Activated T-helper 1 cell treated with anti-CD3 and anti-CD28 coated beads, Interleukin-12 subunit alpha, Interleukin-12 subunit beta, Interleukin-2, Interleukin-4 antibody, amounts not matched to agents 30 ng/mL and 10 ng/mL and 1 ng/mL, durations not matched to agents 14 hours and 24 hours and 36 hours (primary cell): ENCODE measurements around the gene ABHD12B. TPM values are rescaled to one million over a fixed set of nuclear protein-coding genes. Genes with fewer than 3 reads are reported as not detected.

Source experiments
- DNase-seq: peaks from one replicate; pipeline ENCODE4 v3.0.0; 2021; ENCODE audit warnings: low spot score
- H3K27ac Mint-ChIP-seq: one replicate; pipeline ENCODE4 v1.8.0; 2021; ENCODE audit warnings: mild to moderate bottlenecking, mixed read lengths
- H3K27me3 Mint-ChIP-seq: one replicate; pipeline ENCODE4 v1.8.0; 2022; ENCODE audit warnings: mild to moderate bottlenecking, moderate library complexity, mixed read lengths; ENCODE audit not compliant: insufficient read depth
- H3K36me3 Mint-ChIP-seq: one replicate; pipeline ENCODE4 v1.8.0; 2021; ENCODE audit warnings: low read depth, mixed read lengths
- H3K4me1 Mint-ChIP-seq: one replicate; pipeline ENCODE4 v1.8.0; 2021; ENCODE audit warnings: low read depth, mixed read lengths
- H3K4me3 Mint-ChIP-seq: one replicate; pipeline ENCODE4 v1.8.0; 2021; ENCODE audit warnings: mild to moderate bottlenecking, moderate library complexity, mixed read lengths
- H3K9me3 Mint-ChIP-seq: one replicate; pipeline ENCODE4 v1.8.0; 2021; ENCODE audit warnings: mixed read lengths
- intact Hi-C: fragments of 100-400 bp; cut with micrococcal nuclease; formaldehyde crosslinking; loops from one replicate; pipeline ENCODE4 v1.15.1; 2024
- total RNA-seq: library from RNA; stranded (reverse); gene quantifications from 2 replicates; pipeline ENCODE4 v1.2.3, GENCODE V29; 2022

The ABHD12B gene
- total RNA-seq, 1 donor from 2014 or later = not detected

DNA sequence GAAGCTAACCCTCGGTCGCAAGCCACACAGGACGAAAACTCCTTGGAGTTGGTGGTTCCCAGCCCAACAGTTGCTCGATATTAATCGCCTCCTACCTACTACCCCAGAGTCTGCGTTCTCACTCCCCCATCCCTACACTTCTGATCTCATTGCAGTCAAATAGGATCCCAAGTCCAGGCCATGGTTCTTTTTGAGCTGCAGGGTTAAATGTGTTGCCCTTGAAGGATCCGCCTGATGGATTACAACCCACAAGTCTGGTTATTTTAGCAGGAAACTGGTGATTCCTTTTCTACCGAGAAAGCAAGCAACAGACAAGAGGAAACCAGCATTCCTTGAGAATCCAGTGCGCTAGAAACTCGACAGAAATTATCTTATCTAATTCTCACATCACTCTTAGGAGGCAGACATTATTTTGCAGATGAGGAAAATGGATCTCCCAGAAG is 40.1 kb upstream of the ABHD12B start:
- H3K4me3 Mint-ChIP-seq = peak overlapping the region; percentile 93
- H3K36me3 Mint-ChIP-seq = peaks cover 21% of the 10 kb centered on the region
- H3K9me3 Mint-ChIP-seq = no peaks in the 10 kb centered on the region
- intact Hi-C loops = loop anchor here (1.0 to 10.0 kb wide), 9 partner anchors 9 to 1247 kb away; partner anchors contain the start of genes DMAC2L, L2HGDH, RPS29 and TMX1
- H3K27ac Mint-ChIP-seq = peak overlapping the region; percentile 95
- H3K4me1 Mint-ChIP-seq = peaks cover 62% of the 10 kb centered on the region
- H3K27me3 Mint-ChIP-seq = peaks cover 16% of the 10 kb centered on the region
- no peak for DNase-seq

DNA sequence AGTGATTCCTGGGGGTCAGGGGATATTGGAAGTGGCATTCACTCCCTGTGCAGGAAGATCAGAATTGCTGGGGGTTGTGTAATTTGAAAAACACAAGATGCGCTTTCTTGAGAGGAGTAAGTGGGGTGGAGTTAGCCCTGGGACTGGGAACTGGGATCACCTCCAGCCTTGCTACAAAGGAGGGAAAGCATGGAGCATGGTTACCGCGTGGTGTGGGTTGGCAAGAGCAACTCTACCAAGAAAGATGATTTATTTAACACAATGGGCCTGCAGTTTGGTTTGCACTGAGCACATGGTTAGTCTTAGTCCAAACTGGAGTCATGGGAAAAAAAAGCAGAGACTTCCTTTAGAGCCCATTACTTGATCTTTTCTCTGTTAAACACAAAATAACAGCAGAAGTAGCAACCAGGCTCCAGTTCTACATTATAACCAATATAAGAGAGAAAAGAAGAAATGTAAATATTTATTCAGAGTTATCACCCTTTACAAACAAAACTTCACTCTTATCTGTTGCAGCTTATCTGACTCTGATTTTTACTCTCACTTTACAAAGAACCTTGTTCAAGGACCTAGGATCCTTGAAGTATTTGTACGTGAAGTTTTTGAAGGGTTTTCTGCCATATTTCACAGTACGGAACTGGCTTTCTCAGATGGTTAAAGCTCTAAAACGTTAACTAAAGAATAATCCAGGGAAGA is 38.8 kb upstream of the ABHD12B start:
- H3K9me3 Mint-ChIP-seq = no peaks in the 10 kb centered on the region
- H3K4me1 Mint-ChIP-seq = peaks cover 64% of the 10 kb centered on the region
- H3K36me3 Mint-ChIP-seq = peaks cover 15% of the 10 kb centered on the region
- intact Hi-C loops = loop anchor here (5.0 to 10.0 kb wide), 3 partner anchors 409 to 1248 kb away; partner anchors contain the start of genes DMAC2L, L2HGDH, RPS29 and TMX1
- DNase-seq = no peak
- peaks cover 15% of the 10 kb centered on the region for H3K27me3 Mint-ChIP-seq
- H3K4me3 Mint-ChIP-seq = no peak overlapping the region
- H3K27ac Mint-ChIP-seq = no peak overlapping the region

DNA sequence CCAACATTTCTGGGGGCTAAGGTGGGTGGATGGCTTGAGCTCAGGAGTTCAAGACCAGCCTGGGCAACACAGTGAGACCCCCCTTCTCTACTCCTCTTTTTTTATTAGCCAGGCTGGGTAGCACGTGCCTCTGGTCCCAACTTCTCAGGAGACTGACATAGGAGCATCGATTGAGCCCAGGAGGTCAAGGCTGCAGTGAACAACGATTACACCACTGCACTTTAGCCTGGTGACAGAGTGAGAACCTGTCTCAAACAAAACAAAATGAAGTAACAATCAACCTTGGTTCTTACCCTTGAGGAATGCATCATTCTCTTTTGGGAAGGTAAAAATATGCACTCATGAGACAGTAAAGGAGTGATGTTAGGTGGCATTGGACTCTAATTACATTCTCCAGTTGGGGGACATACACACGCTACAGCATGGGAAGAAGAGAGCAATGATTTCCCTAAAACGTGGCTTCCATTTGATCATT is 37.0 kb upstream of the ABHD12B start:
- Mint-ChIP-seq H3K27me3 (peaks cover 11% of the 10 kb centered on the region), H3K4me3 (no peak overlapping the region), H3K9me3 (no peaks in the 10 kb centered on the region), H3K36me3 (peaks cover under 1% of the 10 kb centered on the region), H3K27ac (no peak overlapping the region), H3K4me1 (peaks cover 56% of the 10 kb centered on the region)
- intact Hi-C loops = loop anchor here (5.0 to 10.0 kb wide), 3 partner anchors 407 to 1250 kb away; partner anchors contain the start of genes DMAC2L, L2HGDH, RPS29 and TMX1
- DNase-seq = no peak

DNA sequence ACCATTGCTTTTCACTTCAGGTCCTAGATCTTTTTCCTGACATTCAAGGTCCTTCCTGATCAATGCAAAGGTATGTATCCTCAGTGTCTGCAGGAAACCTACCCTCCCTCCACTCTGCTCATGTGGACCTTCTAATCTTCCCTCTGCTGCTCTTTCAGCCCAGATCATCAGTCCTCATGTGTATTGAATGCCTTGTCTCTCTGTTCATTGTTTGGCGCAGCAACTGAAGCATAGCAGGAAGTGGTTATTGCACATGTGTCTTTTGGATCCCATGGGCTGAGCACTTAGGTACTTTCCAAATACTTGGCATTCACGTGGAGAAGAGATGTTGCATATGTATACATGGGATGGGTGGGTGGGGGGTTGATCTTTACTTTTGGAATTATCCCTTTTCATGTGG is 36.6 kb upstream of the ABHD12B start:
- peak; percentile 18 for DNase-seq
- Mint-ChIP-seq H3K4me1 (peaks cover 53% of the 10 kb centered on the region), H3K4me3 (no peak overlapping the region)

DNA sequence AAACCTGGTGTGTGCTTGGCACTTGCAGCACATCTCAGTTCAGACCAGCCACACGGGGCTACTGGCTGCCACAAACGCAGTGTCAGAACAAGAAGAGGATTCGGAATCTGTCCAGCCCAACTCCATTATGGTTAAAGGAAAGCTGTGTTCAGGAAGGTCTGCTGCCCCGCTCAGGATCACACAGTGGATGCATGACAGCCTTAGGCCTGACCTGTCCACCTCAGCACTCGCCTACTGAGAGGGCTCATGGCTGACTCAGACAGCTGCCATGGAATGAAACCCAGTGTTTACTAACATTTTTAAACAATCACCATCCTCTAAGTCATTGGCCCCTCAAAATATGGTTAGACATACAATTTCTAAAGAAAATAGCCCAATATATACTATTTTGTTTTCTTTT is 35.3 kb upstream of the ABHD12B start:
- no peak overlapping the region for H3K4me3 Mint-ChIP-seq
- peaks cover 10% of the 10 kb centered on the region for H3K27me3 Mint-ChIP-seq
- H3K9me3 Mint-ChIP-seq = peaks cover 7% of the 10 kb centered on the region
- H3K36me3 Mint-ChIP-seq = no peaks in the 10 kb centered on the region
- no peak for DNase-seq
- H3K27ac Mint-ChIP-seq = no peak overlapping the region
- intact Hi-C loops = loop anchor here (10.0 kb wide), 1 partner anchor 1252 kb away; the partner anchor contains the start of gene RPS29
- H3K4me1 Mint-ChIP-seq = peaks cover 49% of the 10 kb centered on the region

More for the DNA sequence above, 36.6 kb upstream of the ABHD12B start:
- no peaks in the 10 kb centered on the region for H3K9me3 Mint-ChIP-seq
- peak overlapping the region; percentile 5 for H3K27ac Mint-ChIP-seq
- no peaks in the 10 kb centered on the region for H3K36me3 Mint-ChIP-seq
- intact Hi-C loops = loop anchor here (10.0 kb wide), 1 partner anchor 1250 kb away; the partner anchor contains the start of gene RPS29
- H3K27me3 Mint-ChIP-seq = peaks cover 10% of the 10 kb centered on the region

DNA sequence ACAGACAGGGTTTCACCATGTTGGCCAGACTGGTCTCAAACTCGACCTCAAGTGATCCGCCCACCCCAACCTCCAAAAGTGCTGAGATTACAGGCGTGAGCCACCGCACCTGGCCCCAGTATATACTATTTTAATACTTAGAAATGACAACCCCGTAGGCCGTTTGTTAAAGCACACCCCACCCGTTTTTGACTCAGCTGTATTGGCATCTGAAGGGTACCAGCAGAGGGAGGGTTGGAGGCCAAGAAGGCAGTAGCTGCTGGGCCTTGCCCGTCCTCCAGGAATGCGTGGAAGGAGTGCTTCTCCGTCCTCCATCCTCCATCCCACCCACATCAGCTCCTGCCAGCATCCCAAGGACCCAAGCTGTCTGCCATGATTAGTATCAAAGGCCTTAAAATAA is 34.6 kb upstream of the ABHD12B start:
- no peak overlapping the region for H3K4me3 Mint-ChIP-seq
- peaks cover 5% of the 10 kb centered on the region for H3K27me3 Mint-ChIP-seq
- no peak overlapping the region for H3K27ac Mint-ChIP-seq
- intact Hi-C loops = loop anchor here (10.0 kb wide), 1 partner anchor 1252 kb away; the partner anchor contains the start of gene RPS29
- H3K36me3 Mint-ChIP-seq = no peaks in the 10 kb centered on the region
- H3K9me3 Mint-ChIP-seq = peaks cover 7% of the 10 kb centered on the region
- no peak for DNase-seq
- H3K4me1 Mint-ChIP-seq = peaks cover 44% of the 10 kb centered on the region

DNA sequence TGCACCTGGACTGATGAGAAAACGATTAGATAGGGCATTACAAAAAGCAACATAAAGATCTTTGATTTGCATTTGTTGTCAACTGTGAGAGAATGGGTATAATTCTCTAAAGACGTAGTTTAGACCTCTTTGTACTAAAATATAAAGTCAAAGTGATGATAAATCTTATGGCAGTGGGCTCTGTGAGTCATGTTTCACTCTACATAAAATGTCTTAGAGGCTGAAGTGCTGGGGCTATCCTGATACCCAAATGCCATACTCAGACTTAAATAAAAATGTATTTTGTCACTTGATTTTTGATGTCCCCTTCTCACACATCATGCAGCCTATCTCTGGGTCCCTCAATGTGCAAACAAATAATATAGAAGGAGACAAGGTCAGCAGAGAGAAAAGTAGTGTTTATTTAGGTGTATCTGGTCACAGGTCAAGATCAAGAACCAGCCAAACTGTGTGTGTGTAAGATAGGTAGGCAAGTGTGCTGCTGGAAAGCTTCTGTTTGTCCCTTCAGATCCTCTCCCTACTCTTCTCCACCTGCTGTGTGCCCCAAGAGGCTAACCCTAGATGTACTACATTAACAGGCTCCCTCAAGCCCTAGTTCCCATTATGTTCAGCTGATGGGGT is 33.9 kb upstream of the ABHD12B start:
- Mint-ChIP-seq H3K9me3 (peaks cover 7% of the 10 kb centered on the region), H3K4me3 (no peak overlapping the region), H3K27me3 (peaks cover 3% of the 10 kb centered on the region), H3K4me1 (peaks cover 38% of the 10 kb centered on the region), H3K36me3 (no peaks in the 10 kb centered on the region), H3K27ac (no peak overlapping the region)
- DNase-seq = no peak
- intact Hi-C loops = loop anchor here (10.0 kb wide), 1 partner anchor 1253 kb away; the partner anchor contains the start of gene RPS29

DNA sequence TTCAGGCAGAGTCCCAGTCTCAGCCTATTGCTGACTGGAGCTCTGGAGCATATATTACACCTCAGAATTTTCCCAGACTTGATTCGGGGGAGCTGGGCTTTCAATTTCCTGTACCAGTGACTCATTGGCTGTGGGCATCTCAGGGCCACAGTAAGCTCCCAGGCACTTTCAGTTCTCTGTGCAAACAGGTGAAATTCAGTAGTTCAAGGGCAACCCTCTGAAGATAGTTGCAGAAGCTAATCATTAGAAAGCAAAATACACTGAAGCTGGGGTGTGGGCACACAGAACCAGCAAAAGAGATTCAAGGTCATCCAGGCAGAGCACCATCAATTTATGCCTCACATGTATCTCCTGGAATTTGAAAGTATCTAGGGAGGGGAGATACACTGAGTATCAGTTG is 32.8 kb upstream of the ABHD12B start:
- no peaks in the 10 kb centered on the region for H3K36me3 Mint-ChIP-seq
- intact Hi-C loops = loop anchor here (10.0 kb wide), 1 partner anchor 1254 kb away; the partner anchor contains the start of gene RPS29
- peaks cover 32% of the 10 kb centered on the region for H3K4me1 Mint-ChIP-seq
- H3K27me3 Mint-ChIP-seq = peaks cover 3% of the 10 kb centered on the region
- no peak for DNase-seq
- H3K9me3 Mint-ChIP-seq = peaks cover 7% of the 10 kb centered on the region
- no peak overlapping the region for H3K4me3 Mint-ChIP-seq
- H3K27ac Mint-ChIP-seq = no peak overlapping the region

DNA sequence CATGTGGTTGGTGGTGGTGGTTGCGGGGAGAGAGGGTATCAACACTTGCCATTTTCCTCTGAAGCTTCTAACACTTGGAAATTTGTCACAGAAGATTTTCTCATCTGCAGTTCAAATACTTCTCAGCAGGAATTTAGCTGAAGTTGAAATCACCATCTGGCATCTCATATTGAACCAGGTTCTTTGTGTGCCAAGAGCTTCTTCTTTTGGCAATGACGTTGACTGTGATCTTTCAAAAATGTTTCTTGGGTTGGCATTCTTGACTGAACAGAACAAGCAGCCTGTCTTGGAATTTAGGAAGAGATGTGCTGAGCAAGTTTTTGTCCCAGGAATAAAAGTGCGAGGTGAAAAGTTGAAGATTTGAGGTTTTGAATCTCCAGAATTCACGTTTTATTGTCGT is 32.2 kb upstream of the ABHD12B start:
- Mint-ChIP-seq H3K27ac (no peak overlapping the region), H3K9me3 (peaks cover 7% of the 10 kb centered on the region)
- intact Hi-C loops = loop anchor here (10.0 kb wide), 1 partner anchor 1255 kb away; the partner anchor contains the start of gene RPS29

DNA sequence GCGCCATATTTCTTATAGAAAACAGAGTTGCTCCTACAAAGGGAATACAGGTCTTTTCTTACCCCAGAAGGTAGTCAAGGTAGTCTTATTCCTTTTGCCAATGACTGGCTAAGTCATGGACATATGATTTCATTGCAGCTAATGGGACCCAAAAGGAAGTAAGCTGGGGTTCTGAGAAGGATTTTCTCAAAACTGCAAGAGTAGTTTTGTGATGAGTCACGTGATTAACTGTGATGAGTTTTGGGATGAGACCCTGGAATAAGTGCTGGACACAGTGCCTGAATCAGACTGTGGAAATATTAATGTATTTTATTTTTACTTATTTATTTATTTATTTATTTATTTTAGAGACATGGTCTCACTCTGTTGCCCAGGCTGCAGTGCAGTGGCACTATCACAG is 27.5 kb upstream of the ABHD12B start:
- H3K4me1 Mint-ChIP-seq = peaks cover 4% of the 10 kb centered on the region
- intact Hi-C loops = no loop called here
- no peaks in the 10 kb centered on the region for H3K36me3 Mint-ChIP-seq
- DNase-seq = no peak
- H3K27ac Mint-ChIP-seq = no peak overlapping the region
- peaks cover 7% of the 10 kb centered on the region for H3K9me3 Mint-ChIP-seq
- peaks cover 3% of the 10 kb centered on the region for H3K27me3 Mint-ChIP-seq
- H3K4me3 Mint-ChIP-seq = no peak overlapping the region

More for the DNA sequence above, 32.2 kb upstream of the ABHD12B start:
- DNase-seq = no peak
- no peak overlapping the region for H3K4me3 Mint-ChIP-seq
- no peaks in the 10 kb centered on the region for H3K36me3 Mint-ChIP-seq
- peaks cover 26% of the 10 kb centered on the region for H3K4me1 Mint-ChIP-seq
- no peaks in the 10 kb centered on the region for H3K27me3 Mint-ChIP-seq

DNA sequence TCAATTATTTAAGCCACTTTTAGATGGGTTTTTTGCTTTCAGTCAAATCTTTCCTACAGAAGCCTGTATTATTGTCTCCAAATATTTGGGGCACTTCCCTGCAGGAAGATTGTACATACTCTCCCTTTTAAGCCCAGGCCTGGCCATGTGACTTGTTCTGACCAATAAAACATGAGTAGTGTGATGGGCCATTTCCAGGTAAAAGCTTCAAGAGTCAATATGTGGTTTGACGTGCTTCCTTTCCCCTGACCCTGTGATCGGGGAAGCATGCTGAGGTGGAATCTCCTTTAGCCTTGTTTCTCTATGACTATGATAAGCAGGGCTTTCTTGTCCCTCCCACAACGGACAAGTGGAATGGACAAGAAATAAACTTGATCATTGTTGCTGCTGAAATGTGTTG is 26.7 kb upstream of the ABHD12B start:
- Mint-ChIP-seq H3K4me3 (no peak overlapping the region), H3K36me3 (no peaks in the 10 kb centered on the region), H3K27me3 (peaks cover 3% of the 10 kb centered on the region), H3K9me3 (peaks cover 7% of the 10 kb centered on the region), H3K4me1 (peaks cover 4% of the 10 kb centered on the region), H3K27ac (no peak overlapping the region)
- intact Hi-C loops = no loop called here
- no peak for DNase-seq

DNA sequence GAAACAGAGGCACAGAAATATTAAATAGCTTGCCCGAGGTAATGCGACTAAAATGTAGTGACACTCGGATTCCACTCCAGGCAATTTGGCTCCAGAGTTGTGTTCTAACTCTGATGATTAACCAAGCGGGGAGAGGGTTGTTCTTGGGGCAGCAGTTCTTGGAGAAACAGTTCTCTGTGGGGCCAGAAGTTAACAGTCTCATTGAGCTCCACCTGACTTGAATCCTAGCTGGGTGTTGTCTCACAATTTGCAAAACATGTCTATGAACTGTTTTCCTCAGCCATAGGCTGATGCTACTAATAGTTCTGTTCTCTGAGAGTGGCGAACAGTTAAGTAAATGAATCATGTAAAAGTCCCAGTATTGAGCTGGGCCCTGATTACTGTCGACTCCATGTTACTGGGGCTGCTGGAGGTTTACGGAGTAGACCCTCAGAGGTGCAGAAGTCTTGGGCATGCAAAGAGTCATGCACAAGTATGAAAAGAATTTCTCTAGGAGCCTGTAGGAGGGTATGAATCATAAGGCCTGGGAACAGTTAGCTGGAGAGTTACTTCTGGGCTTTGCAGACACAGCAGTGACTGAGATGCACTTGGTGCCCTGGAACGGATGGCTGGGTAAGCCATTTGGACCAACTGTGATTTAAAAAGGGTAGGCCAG is 25.5 kb upstream of the ABHD12B start:
- intact Hi-C loops = no loop called here
- H3K36me3 Mint-ChIP-seq = no peaks in the 10 kb centered on the region
- no peak for DNase-seq
- no peak overlapping the region for H3K4me3 Mint-ChIP-seq
- peaks cover 5% of the 10 kb centered on the region for H3K27me3 Mint-ChIP-seq
- peaks cover 4% of the 10 kb centered on the region for H3K4me1 Mint-ChIP-seq
- no peak overlapping the region for H3K27ac Mint-ChIP-seq
- no peaks in the 10 kb centered on the region for H3K9me3 Mint-ChIP-seq
